ENCODE results near the gene FAM234B.

Gene FAM234B

GRCh38 chr12:13085968-13086686, 41.9 kb downstream of the FAM234B start:
- Histone ChIP-seq H3K27ac (ENCODE audit: low read depth, low read length) (no peak overlapping the region), H2AK5ac (ENCODE audit: low read length) (no peak overlapping the region)

GRCh38 chr12:13087766-13088165, 43.6 kb downstream of the FAM234B start:
- no peak overlapping the region for H3K18ac ChIP-seq (ENCODE audit: low read length)
- H2AK5ac ChIP-seq (ENCODE audit: low read length): no peak overlapping the region
- H3K27me3 ChIP-seq (ENCODE audit: insufficient read depth, low read length, poor library complexity): no peaks in the 10 kb centered on the region
- no peaks in the 10 kb centered on the region for H3K79me1 ChIP-seq (ENCODE audit: low read length)
- H2BK120ac ChIP-seq (ENCODE audit: low read depth, low read length): no peak overlapping the region
- H3K56ac ChIP-seq (ENCODE audit: low read length): peak overlapping the region; percentile 36
- no peak overlapping the region for H3K4ac ChIP-seq (ENCODE audit: low read depth, low read length)
- DNase-seq: peak; percentile 57
- no peak overlapping the region for H2BK15ac ChIP-seq (replicated peaks; ENCODE audit: low read depth)
- H3K36me3 ChIP-seq (ENCODE audit: control insufficient read depth, insufficient read depth, low read length): no peaks in the 10 kb centered on the region
- H3K23ac ChIP-seq (ENCODE audit: low read length): no peak overlapping the region
- H4K8ac ChIP-seq (ENCODE audit: low read depth, low read length): no peak overlapping the region
- H3K4me2 ChIP-seq (ENCODE audit: low read length): no peak overlapping the region
- peak overlapping the region; percentile 14 for H3K27ac ChIP-seq (ENCODE audit: low read depth, low read length)
- no peaks in the 10 kb centered on the region for H3K79me2 ChIP-seq (ENCODE audit: control insufficient read depth, insufficient read depth, low read length)
- H3K4me1 ChIP-seq (ENCODE audit: control insufficient read depth, low read depth, low read length): peaks cover 10% of the 10 kb centered on the region
- no peak overlapping the region for H3K4me3 ChIP-seq (ENCODE audit: low read length)
- H4K5ac ChIP-seq (ENCODE audit: low read length): no peak overlapping the region
- no CpG with 5 or more reads among the region's 5 CpGs for WGBS (ENCODE audit: extremely low coverage, insufficient coverage, low lambda C conversion rate)
- H3K9ac ChIP-seq (ENCODE audit: low read length): no peak overlapping the region
- no peak overlapping the region for H2BK5ac ChIP-seq (ENCODE audit: low read length)

More at GRCh38 chr12:13085968-13086686, 41.9 kb downstream of the FAM234B start:
- H4K8ac ChIP-seq (ENCODE audit: low read depth, low read length): no peak overlapping the region
- H4K5ac ChIP-seq (ENCODE audit: low read length): no peak overlapping the region
- no peak overlapping the region for H3K4ac ChIP-seq (ENCODE audit: low read depth, low read length)
- H3K23ac ChIP-seq (ENCODE audit: low read length): no peak overlapping the region
- H3K27me3 ChIP-seq (ENCODE audit: insufficient read depth, low read length, poor library complexity): no peaks in the 10 kb centered on the region
- no CpG with 5 or more reads among the region's 7 CpGs for WGBS (ENCODE audit: extremely low coverage, insufficient coverage, low lambda C conversion rate)
- DNase-seq: no peak
- H2BK5ac ChIP-seq (ENCODE audit: low read length): no peak overlapping the region
- H3K79me1 ChIP-seq (ENCODE audit: low read length): no peaks in the 10 kb centered on the region
- H2BK120ac ChIP-seq (ENCODE audit: low read depth, low read length): no peak overlapping the region
- no peaks in the 10 kb centered on the region for H3K79me2 ChIP-seq (ENCODE audit: control insufficient read depth, insufficient read depth, low read length)
- no peak overlapping the region for H3K56ac ChIP-seq (ENCODE audit: low read length)
- H3K4me3 ChIP-seq (ENCODE audit: low read length): no peak overlapping the region
- no peak overlapping the region for H3K18ac ChIP-seq (ENCODE audit: low read length)
- no peak overlapping the region for H3K9ac ChIP-seq (ENCODE audit: low read length)
- peaks cover 7% of the 10 kb centered on the region for H3K4me1 ChIP-seq (ENCODE audit: control insufficient read depth, low read depth, low read length)
- H3K4me2 ChIP-seq (ENCODE audit: low read length): no peak overlapping the region
- H2BK15ac ChIP-seq (replicated peaks; ENCODE audit: low read depth): no peak overlapping the region
- H3K36me3 ChIP-seq (ENCODE audit: control insufficient read depth, insufficient read depth, low read length): no peaks in the 10 kb centered on the region

GRCh38 chr12:13088496-13088895, 44.3 kb downstream of the FAM234B start:
- H3K79me1 ChIP-seq (ENCODE audit: low read length): no peaks in the 10 kb centered on the region
- no peaks in the 10 kb centered on the region for H3K36me3 ChIP-seq (ENCODE audit: control insufficient read depth, insufficient read depth, low read length)
- H3K4me2 ChIP-seq (ENCODE audit: low read length): no peak overlapping the region
- no peak overlapping the region for H3K4ac ChIP-seq (ENCODE audit: low read depth, low read length)
- no peak overlapping the region for H4K8ac ChIP-seq (ENCODE audit: low read depth, low read length)
- H3K27me3 ChIP-seq (ENCODE audit: insufficient read depth, low read length, poor library complexity): no peaks in the 10 kb centered on the region
- H3K4me3 ChIP-seq (ENCODE audit: low read length): no peak overlapping the region
- no peak overlapping the region for H3K23ac ChIP-seq (ENCODE audit: low read length)
- no peak overlapping the region for H3K9ac ChIP-seq (ENCODE audit: low read length)
- peak; percentile 85 for DNase-seq
- no peaks in the 10 kb centered on the region for H3K79me2 ChIP-seq (ENCODE audit: control insufficient read depth, insufficient read depth, low read length)
- H2AK5ac ChIP-seq (ENCODE audit: low read length): no peak overlapping the region
- no peak overlapping the region for H2BK5ac ChIP-seq (ENCODE audit: low read length)
- H2BK15ac ChIP-seq (replicated peaks; ENCODE audit: low read depth): no peak overlapping the region
- H4K5ac ChIP-seq (ENCODE audit: low read length): no peak overlapping the region
- peaks cover 10% of the 10 kb centered on the region for H3K4me1 ChIP-seq (ENCODE audit: control insufficient read depth, low read depth, low read length)
- H2BK120ac ChIP-seq (ENCODE audit: low read depth, low read length): no peak overlapping the region
- WGBS (ENCODE audit: extremely low coverage, insufficient coverage, low lambda C conversion rate): no CpG with 5 or more reads among the region's 4 CpGs
- H3K18ac ChIP-seq (ENCODE audit: low read length): no peak overlapping the region
- H3K27ac ChIP-seq (ENCODE audit: low read depth, low read length): no peak overlapping the region
- no peak overlapping the region for H3K56ac ChIP-seq (ENCODE audit: low read length)

- Histone ChIP-seq H2BK5ac (ENCODE audit: low read length) (no peak overlapping the region), H3K27ac (ENCODE audit: low read depth, low read length) (no peak overlapping the region), H3K79me1 (ENCODE audit: low read length) (no peaks in the 10 kb centered on the region), H3K4me3 (ENCODE audit: low read length) (no peak overlapping the region), H3K79me2 (ENCODE audit: control insufficient read depth, insufficient read depth, low read length) (no peaks in the 10 kb centered on the region), H2AK5ac (ENCODE audit: low read length) (no peak overlapping the region), H3K4me2 (ENCODE audit: low read length) (no peak overlapping the region), H4K5ac (ENCODE audit: low read length) (no peak overlapping the region), H3K56ac (ENCODE audit: low read length) (no peak overlapping the region), H2BK15ac (replicated peaks; ENCODE audit: low read depth) (no peak overlapping the region), H3K18ac (ENCODE audit: low read length) (no peak overlapping the region), H3K4ac (ENCODE audit: low read depth, low read length) (no peak overlapping the region), H3K23ac (ENCODE audit: low read length) (no peak overlapping the region), H3K9ac (ENCODE audit: low read length) (no peak overlapping the region), H3K36me3 (ENCODE audit: control insufficient read depth, insufficient read depth, low read length) (no peaks in the 10 kb centered on the region), H3K4me1 (ENCODE audit: control insufficient read depth, low read depth, low read length) (peaks cover 10% of the 10 kb centered on the region), H4K8ac (ENCODE audit: low read depth, low read length) (no peak overlapping the region), H2BK120ac (ENCODE audit: low read depth, low read length) (no peak overlapping the region), H3K27me3 (ENCODE audit: insufficient read depth, low read length, poor library complexity) (no peaks in the 10 kb centered on the region)
- DNase-seq: no peak
- no CpG with 5 or more reads among the region's 4 CpGs for WGBS (ENCODE audit: extremely low coverage, insufficient coverage, low lambda C conversion rate)
Measured at GRCh38 chr12:13090054-13090453, 45.9 kb downstream of the FAM234B start.

- H3K18ac ChIP-seq (ENCODE audit: low read length): no peak overlapping the region
- no CpG with 5 or more reads among the region's 6 CpGs for WGBS (ENCODE audit: extremely low coverage, insufficient coverage, low lambda C conversion rate)
- H3K4me2 ChIP-seq (ENCODE audit: low read length): no peak overlapping the region
- H2BK5ac ChIP-seq (ENCODE audit: low read length): no peak overlapping the region
- no peak overlapping the region for H3K23ac ChIP-seq (ENCODE audit: low read length)
- H3K4ac ChIP-seq (ENCODE audit: low read depth, low read length): no peak overlapping the region
- no peaks in the 10 kb centered on the region for H3K79me2 ChIP-seq (ENCODE audit: control insufficient read depth, insufficient read depth, low read length)
- H3K56ac ChIP-seq (ENCODE audit: low read length): no peak overlapping the region
- H3K27ac ChIP-seq (ENCODE audit: low read depth, low read length): no peak overlapping the region
- no peak overlapping the region for H2BK120ac ChIP-seq (ENCODE audit: low read depth, low read length)
- no peak overlapping the region for H2BK15ac ChIP-seq (replicated peaks; ENCODE audit: low read depth)
- no peak overlapping the region for H3K9ac ChIP-seq (ENCODE audit: low read length)
- no peak overlapping the region for H4K8ac ChIP-seq (ENCODE audit: low read depth, low read length)
- H3K36me3 ChIP-seq (ENCODE audit: control insufficient read depth, insufficient read depth, low read length): no peaks in the 10 kb centered on the region
- no peak overlapping the region for H4K5ac ChIP-seq (ENCODE audit: low read length)
- no peak overlapping the region for H2AK5ac ChIP-seq (ENCODE audit: low read length)
- H3K79me1 ChIP-seq (ENCODE audit: low read length): no peaks in the 10 kb centered on the region
- no peaks in the 10 kb centered on the region for H3K27me3 ChIP-seq (ENCODE audit: insufficient read depth, low read length, poor library complexity)
- H3K4me1 ChIP-seq (ENCODE audit: control insufficient read depth, low read depth, low read length): peaks cover 10% of the 10 kb centered on the region
- DNase-seq: no peak
- no peak overlapping the region for H3K4me3 ChIP-seq (ENCODE audit: low read length)
Measured at GRCh38 chr12:13091832-13092231, 47.7 kb downstream of the FAM234B start.

Data from mesendoderm (in vitro differentiated cells).